GM10266 (cell line): Measurements from ENCODE around the gene ZNF425.

ENCODE experiments used
- DNase-seq: peaks from one replicate; pipeline ENCODE4 v3.0.0; 2012; ENCODE audit errors: extremely low spot score
- CTCF ChIP-seq: IDR thresholded peaks from 2 replicates; pipeline ENCODE4 v1.5.1; 2012; ENCODE audit warnings: mild to moderate bottlenecking, low read depth; ENCODE audit not compliant: control insufficient read depth, insufficient read depth; ENCODE audit errors: missing control alignments

The ZNF425 gene

GRCh38 chr7:149109969-149110368 lies 16.2 kb downstream of the ZNF425 start:
- TF ChIP-seq CTCF, result no peak

GRCh38 chr7:149104749-149105148 lies 21.4 kb downstream of the ZNF425 start:
- DNase-seq, result no peak
- no peak for TF ChIP-seq CTCF

More at GRCh38 chr7:149109969-149110368, 16.2 kb downstream of the ZNF425 start:
- no peak for DNase-seq

GRCh38 chr7:149104214-149104613 lies 21.9 kb downstream of the ZNF425 start:
- TF ChIP-seq CTCF, result no peak
- DNase-seq, result no peak

GRCh38 chr7:149103424-149103823 lies 22.7 kb downstream of the ZNF425 start:
- DNase-seq, result no peak
- TF ChIP-seq CTCF, result no peak

GRCh38 chr7:149102666-149103065 lies 23.5 kb downstream of the ZNF425 start:
- no peak for TF ChIP-seq CTCF
- DNase-seq, result no peak

GRCh38 chr7:149100821-149101220 lies 25.3 kb downstream of the ZNF425 start:
- TF ChIP-seq CTCF, result no peak
- no peak for DNase-seq

GRCh38 chr7:149099058-149099457 lies 27.1 kb downstream of the ZNF425 start:
- no peak for DNase-seq
- TF ChIP-seq CTCF, result no peak
